Embryonic facial prominence (tissue), 1 donor: ENCODE results near the gene DIS3L.
A peak's percentile ranks its signal among the peaks of the same experiment; 100 is the strongest.
"Not testable (repeated sequence)": the region's sequence is repeated elsewhere in the genome, so short reads cannot be mapped to it uniquely, and the experiment has no call there.

Experiments used
- DNase-seq: peaks from one replicate; pipeline ENCODE4 v3.0.0-alpha.2; 2016; ENCODE audit errors: extremely low spot score

DIS3L gene

DNA sequence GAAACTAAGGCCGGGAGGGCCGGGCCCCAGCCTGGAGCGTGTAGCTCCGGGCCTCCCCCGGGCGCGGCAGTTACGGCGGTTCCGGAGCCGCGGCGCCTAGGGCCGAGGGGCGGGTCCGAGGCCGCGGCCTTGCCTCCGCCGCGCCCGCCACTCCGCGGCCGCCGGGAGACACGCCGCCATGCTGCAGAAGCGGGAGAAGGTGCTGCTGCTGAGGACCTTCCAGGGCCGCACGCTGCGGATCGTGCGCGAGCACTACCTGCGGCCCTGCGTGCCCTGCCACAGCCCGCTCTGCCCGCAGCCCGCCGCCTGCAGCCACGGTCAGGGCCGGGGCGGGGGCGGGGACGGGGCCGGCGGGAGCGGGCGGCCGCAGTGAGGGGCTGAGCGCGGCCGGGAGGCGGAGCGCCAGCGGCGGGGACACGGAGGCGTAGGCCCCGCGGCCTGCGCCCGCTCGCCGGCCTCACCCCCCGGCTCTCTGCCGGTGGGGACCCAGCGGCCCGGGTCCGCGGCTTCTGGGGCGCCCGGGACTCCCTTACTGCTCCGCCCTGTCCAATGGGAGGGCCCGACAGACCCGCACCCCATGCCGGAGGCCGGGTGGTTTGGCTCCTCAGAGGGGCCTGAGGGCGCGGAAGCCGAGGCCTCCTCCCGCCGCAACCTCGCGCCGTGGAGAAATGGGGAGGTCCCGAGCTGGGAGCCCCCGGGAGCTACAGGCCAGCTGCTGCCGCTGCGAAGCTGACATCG lies at the start of gene DIS3L:
TSS of gene DIS3L (plus strand) at position 150 of the 738 bp plus-strand sequence. CDS start at position 179, 29 bp downstream.
- no peak for DNase-seq

- DNase-seq: not testable (repeated sequence)
Observed at GRCh38 chr15:66245832-66246231, 47.5 kb upstream of the DIS3L start.

GRCh38 chr15:66246937-66247336 lies 46.4 kb upstream of the DIS3L start:
- no peak for DNase-seq

- DNase-seq: no peak
Observed at GRCh38 chr15:66249605-66250174, 43.7 kb upstream of the DIS3L start.

- no peak for DNase-seq
Observed at GRCh38 chr15:66251065-66251789, 42.1 kb upstream of the DIS3L start.

DNA sequence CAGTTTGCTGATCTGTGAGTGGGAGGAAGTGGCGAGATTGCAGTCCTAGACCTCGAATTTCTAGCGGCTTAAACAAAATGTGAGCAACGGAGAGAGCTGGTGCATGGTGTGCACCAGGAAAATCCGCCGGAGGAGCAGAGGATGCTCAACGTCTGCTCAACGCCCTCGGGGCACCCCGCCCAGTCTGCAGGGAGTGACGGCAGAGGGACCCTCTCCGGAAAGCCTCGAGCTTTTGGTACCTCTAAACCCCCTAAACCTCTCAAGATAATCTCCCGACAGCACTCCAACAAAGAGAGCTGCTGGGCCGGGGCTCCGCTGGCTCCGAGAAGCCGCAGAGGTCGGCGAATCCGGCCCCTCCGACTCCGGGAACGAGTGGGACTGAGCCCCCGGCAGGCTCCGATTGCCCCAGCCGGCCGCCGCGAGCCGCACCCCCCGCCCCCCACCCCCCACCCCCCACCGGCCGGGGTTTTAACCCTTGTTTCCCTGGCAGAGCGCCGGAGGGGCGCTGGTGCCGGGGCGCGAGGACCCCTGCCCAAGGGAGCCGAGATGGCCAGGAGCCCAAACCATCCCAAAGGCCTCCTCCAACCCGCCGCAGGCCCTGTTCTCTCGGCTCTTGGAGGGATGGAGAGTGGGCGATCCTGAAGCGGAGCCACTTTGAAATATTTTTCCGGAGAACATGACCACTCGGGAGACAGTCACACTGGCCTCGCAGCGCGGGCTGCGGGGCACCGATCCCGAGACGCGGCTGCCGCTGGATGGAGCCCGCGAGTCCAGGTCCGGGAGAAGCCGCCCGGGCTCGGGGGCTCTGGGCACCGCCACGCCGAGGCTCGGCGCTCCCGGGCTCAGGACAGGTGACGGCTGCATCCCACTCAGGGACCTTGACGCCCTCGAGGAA lies 41.3 kb upstream of the DIS3L start:
- no peak for DNase-seq

DNA sequence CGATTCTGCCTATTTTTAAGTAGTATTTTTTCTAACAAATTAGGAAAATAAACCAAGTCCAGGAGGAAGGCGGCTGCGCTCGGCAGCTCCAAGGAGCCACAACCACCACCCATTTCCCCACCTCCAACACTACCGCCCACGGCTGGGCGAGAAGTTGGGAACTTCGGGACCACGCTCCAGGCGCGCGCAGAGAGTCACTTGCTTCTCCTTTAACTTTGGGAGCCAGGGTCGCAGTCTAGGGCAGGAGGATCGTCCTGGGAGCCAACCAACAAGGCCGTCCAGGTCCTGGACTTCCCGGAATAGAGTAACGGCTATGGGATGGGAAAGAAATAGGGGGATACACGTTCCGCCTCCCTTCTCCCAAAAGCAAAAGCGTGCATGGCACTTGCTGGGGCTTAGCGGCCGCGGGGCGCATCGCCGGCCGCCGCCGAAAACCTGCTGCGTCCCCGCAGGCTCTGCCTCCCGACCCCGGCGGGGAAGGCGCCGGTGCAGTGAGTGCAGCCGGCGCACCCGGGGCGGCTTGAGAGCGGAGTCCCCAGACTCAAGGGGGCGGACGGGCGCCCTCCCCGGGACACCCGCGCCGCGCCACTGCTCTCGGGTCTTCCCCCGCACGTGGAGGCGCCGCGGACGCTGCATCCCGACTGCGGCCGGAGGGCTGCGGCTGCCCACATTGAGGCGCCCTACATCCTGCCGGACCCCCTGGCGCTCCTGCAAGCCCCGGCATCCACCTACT lies 40.5 kb upstream of the DIS3L start:
- DNase-seq: no peak

- DNase-seq: peak; percentile 49
Observed at GRCh38 chr15:66253418-66254088, 39.8 kb upstream of the DIS3L start, which contains the start of gene MEGF11. MEGF11 (minus strand) TSS chr15:66253750; CDS start chr15:66128403, 125,347 bp downstream.

- DNase-seq: no peak
Observed at GRCh38 chr15:66254089-66254950, 39.0 kb upstream of the DIS3L start.

- DNase-seq: no peak
Observed at GRCh38 chr15:66254951-66255676, 38.3 kb upstream of the DIS3L start.

GRCh38 chr15:66256692-66257091 lies 36.7 kb upstream of the DIS3L start:
- DNase-seq: no peak

- no peak for DNase-seq
Observed at GRCh38 chr15:66261056-66261455, 32.3 kb upstream of the DIS3L start.

DNA sequence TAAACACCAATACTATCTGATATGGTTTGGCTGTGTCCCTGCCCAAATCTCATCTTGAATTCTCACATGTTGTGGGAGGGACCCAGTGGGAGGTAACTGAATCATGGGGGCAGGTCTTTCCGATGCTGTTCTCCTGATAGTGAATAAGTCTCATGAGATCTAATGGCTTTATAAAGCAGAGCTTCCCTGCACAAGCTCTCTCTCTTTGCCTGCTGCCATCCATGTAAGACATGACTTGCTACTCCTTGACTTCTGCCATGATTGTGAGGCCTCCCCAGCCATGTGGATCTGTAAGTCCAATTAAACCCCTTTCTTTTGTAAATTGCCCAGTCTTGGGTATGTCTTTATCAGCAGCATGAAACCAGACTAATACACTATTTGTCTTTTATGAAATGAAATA lies 30.5 kb upstream of the DIS3L start:
- DNase-seq: not testable (repeated sequence)

- DNase-seq: no peak
Observed at GRCh38 chr15:66264859-66265513, 28.4 kb upstream of the DIS3L start.

- DNase-seq: no peak
Observed at GRCh38 chr15:66269326-66270090, 23.9 kb upstream of the DIS3L start.

GRCh38 chr15:66270932-66271331 lies 22.4 kb upstream of the DIS3L start:
- no peak for DNase-seq

- no peak for DNase-seq
Observed at GRCh38 chr15:66275352-66275751, 18.0 kb upstream of the DIS3L start.
